Ascending aorta (tissue), 2 donors: Measurements from ENCODE around the gene CD300A. TPM values are rescaled to one million over a fixed set of nuclear protein-coding genes. Genes with fewer than 3 reads are reported as not detected.

Experiments
- DNase-seq, 2 donors: peaks; one replicate each; pipeline ENCODE4 v3.0.0-alpha.2; 2019; ENCODE audit warnings: low spot score in 2 of 2
- H3K27ac ChIP-seq, 2 donors: fragments of 200-600 bp; sonication (generic); one replicate each; pipeline ENCODE4 v1.5.1; 2016 to 2017; ENCODE audit warnings: mild to moderate bottlenecking in 1 of 2
- H3K27me3 ChIP-seq: fragments of 200-600 bp; sonication (generic); one replicate; pipeline ENCODE4 v1.5.1; 2017
- H3K36me3 ChIP-seq, 2 donors: fragments of 200-600 bp; sonication (generic); one replicate each; pipeline ENCODE4 v1.5.1; 2016
- H3K4me1 ChIP-seq, 2 donors: fragments of 200-600 bp; sonication (generic); one replicate each; pipeline ENCODE4 v1.5.1; 2016 to 2017; ENCODE audit warnings: mild to moderate bottlenecking in 1 of 2
- H3K4me3 ChIP-seq, 2 donors: fragments of 200-600 bp; sonication (generic); one replicate each; pipeline ENCODE4 v1.5.1; 2016 to 2017; ENCODE audit warnings: mild to moderate bottlenecking in 1 of 2
- H3K9me3 ChIP-seq, 2 donors: fragments of 200-600 bp; sonication (generic); one replicate each; pipeline ENCODE4 v1.5.1; 2016
- CTCF ChIP-seq, 3 experiments: fragments of 200-600 bp in 2 of 3; fragments of 450-650 bp in 1 of 3; sonication (generic) in 2 of 3; IDR thresholded peaks; one replicate each; pipeline ENCODE4 v1.5.1; 2016 to 2019; ENCODE audit warnings: antibody characterized with exemption in 3 of 3, mild to moderate bottlenecking in 1 of 3, moderate library complexity in 1 of 3
- intact Hi-C: fragments of 100-400 bp; cut with DNase I; formaldehyde crosslinking; loops from one replicate; pipeline ENCODE4 v1.15.1; 2023
- total RNA-seq: library from RNA; depleted of rRNA; stranded (reverse); fragments of >200 nt; gene quantifications from one replicate; pipeline ENCODE4 v1.1.0, GENCODE V29; 2016

Gene CD300A
- total RNA-seq, 1 donor from 2014 or later = 21.9 TPM

GRCh38 chr17:74446551-74447500 lies 19.6 kb upstream of the CD300A start:
- DNase-seq = peak; percentile 91 to 96
- peak; percentile 17 to 52 (median 24) for TF ChIP-seq CTCF (IDR thresholded peaks at IDR 0.05)
- H3K4me3 ChIP-seq = peak overlapping the region in 1 of 2 donors; percentile 33
- intact Hi-C loops = loop anchor here (2.0 to 10.0 kb wide), 5 partner anchors 16 to 672 kb away; partner anchors contain the start of genes CDR2L, FDXR and NAT9
- no peaks in the 10 kb centered on the region for H3K9me3 ChIP-seq
- peak overlapping the region; percentile 94 to 98 for H3K27ac ChIP-seq
- H3K4me1 ChIP-seq = peaks cover 43 to 89% of the 10 kb centered on the region in 2 donors
- H3K36me3 ChIP-seq = no peaks in the 10 kb centered on the region
- no peaks in the 10 kb centered on the region for H3K27me3 ChIP-seq

- peaks cover 39 to 88% of the 10 kb centered on the region in 2 donors for H3K4me1 ChIP-seq
- H3K27me3 ChIP-seq = no peaks in the 10 kb centered on the region
- TF ChIP-seq CTCF (IDR thresholded peaks at IDR 0.05) = no peak
- H3K27ac ChIP-seq = peak overlapping the region; percentile 94 to 98
- no peaks in the 10 kb centered on the region for H3K36me3 ChIP-seq
- peak overlapping the region in 1 of 2 donors; percentile 23 for H3K4me3 ChIP-seq
- intact Hi-C loops = loop anchor here (2.0 to 10.0 kb wide), 5 partner anchors 17 to 673 kb away; partner anchors contain the start of genes CDR2L, FDXR and NAT9
- DNase-seq = no peak
- no peaks in the 10 kb centered on the region for H3K9me3 ChIP-seq
These were observed 18.7 kb upstream of the CD300A start for GRCh38 chr17:74447628-74448159.

GRCh38 chr17:74448756-74449155 lies 17.7 kb upstream of the CD300A start:
- peak overlapping the region; percentile 94 to 98 for H3K27ac ChIP-seq

GRCh38 chr17:74449306-74449705 lies 17.1 kb upstream of the CD300A start:
- no peak for DNase-seq
- no peak for TF ChIP-seq CTCF (IDR thresholded peaks at IDR 0.05)
- peak overlapping the region; percentile 94 to 98 for H3K27ac ChIP-seq
- peaks cover 40 to 85% of the 10 kb centered on the region in 2 donors for H3K4me1 ChIP-seq
- no peak overlapping the region for H3K4me3 ChIP-seq
- intact Hi-C loops = loop anchor here (5.0 to 10.0 kb wide), 4 partner anchors 325 to 675 kb away; partner anchors contain the start of genes CDR2L, FDXR and NAT9
- H3K27me3 ChIP-seq = no peaks in the 10 kb centered on the region
- H3K9me3 ChIP-seq = no peaks in the 10 kb centered on the region
- no peaks in the 10 kb centered on the region for H3K36me3 ChIP-seq

More at GRCh38 chr17:74448756-74449155, 17.7 kb upstream of the CD300A start:
- no peak for DNase-seq
- no peaks in the 10 kb centered on the region for H3K36me3 ChIP-seq
- intact Hi-C loops = loop anchor here (5.0 to 10.0 kb wide), 4 partner anchors 326 to 674 kb away; partner anchors contain the start of genes CDR2L, FDXR and NAT9
- H3K4me1 ChIP-seq = peaks cover 45 to 89% of the 10 kb centered on the region in 2 donors
- H3K9me3 ChIP-seq = no peaks in the 10 kb centered on the region
- H3K4me3 ChIP-seq = no peak overlapping the region
- TF ChIP-seq CTCF (IDR thresholded peaks at IDR 0.05) = no peak
- no peaks in the 10 kb centered on the region for H3K27me3 ChIP-seq

GRCh38 chr17:74449773-74450172 lies 16.7 kb upstream of the CD300A start:
- peaks cover 42 to 85% of the 10 kb centered on the region in 2 donors for H3K4me1 ChIP-seq
- H3K4me3 ChIP-seq = no peak overlapping the region
- intact Hi-C loops = loop anchor here (5.0 to 10.0 kb wide), 6 partner anchors 298 to 805 kb away; partner anchors contain the start of genes CDR2L, FDXR, NAT9 and NHERF1
- H3K27ac ChIP-seq = peak overlapping the region; percentile 94 to 98
- no peak for TF ChIP-seq CTCF (IDR thresholded peaks at IDR 0.05)
- H3K9me3 ChIP-seq = no peaks in the 10 kb centered on the region
- no peak for DNase-seq
- H3K36me3 ChIP-seq = no peaks in the 10 kb centered on the region
- no peaks in the 10 kb centered on the region for H3K27me3 ChIP-seq
